Fibroblast of skin of back (primary cell): ENCODE data around the gene HCST. TPM values are rescaled to one million over a fixed set of nuclear protein-coding genes. Genes with fewer than 3 reads are reported as not detected.

ENCODE experiments used
- DNase-seq: peaks from one replicate; pipeline ENCODE4 v3.0.0-alpha.2; 2013
- polyA plus RNA-seq, 2 experiments: library from polyadenylated mRNA; unstranded; fragments of 120-200 nt; gene quantifications; one replicate each; pipeline ENCODE4 v1.2.1, GENCODE V29; 2013; ENCODE audit not compliant: insufficient read length in 2 of 2

HCST gene, protein sequence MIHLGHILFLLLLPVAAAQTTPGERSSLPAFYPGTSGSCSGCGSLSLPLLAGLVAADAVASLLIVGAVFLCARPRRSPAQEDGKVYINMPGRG
- 0.60 TPM for polyA plus RNA-seq (2013, experiment 1 of 2; ENCODE audit: insufficient read length)
- 0.63 TPM for polyA plus RNA-seq (2013, experiment 2 of 2; ENCODE audit: insufficient read length)

DNA sequence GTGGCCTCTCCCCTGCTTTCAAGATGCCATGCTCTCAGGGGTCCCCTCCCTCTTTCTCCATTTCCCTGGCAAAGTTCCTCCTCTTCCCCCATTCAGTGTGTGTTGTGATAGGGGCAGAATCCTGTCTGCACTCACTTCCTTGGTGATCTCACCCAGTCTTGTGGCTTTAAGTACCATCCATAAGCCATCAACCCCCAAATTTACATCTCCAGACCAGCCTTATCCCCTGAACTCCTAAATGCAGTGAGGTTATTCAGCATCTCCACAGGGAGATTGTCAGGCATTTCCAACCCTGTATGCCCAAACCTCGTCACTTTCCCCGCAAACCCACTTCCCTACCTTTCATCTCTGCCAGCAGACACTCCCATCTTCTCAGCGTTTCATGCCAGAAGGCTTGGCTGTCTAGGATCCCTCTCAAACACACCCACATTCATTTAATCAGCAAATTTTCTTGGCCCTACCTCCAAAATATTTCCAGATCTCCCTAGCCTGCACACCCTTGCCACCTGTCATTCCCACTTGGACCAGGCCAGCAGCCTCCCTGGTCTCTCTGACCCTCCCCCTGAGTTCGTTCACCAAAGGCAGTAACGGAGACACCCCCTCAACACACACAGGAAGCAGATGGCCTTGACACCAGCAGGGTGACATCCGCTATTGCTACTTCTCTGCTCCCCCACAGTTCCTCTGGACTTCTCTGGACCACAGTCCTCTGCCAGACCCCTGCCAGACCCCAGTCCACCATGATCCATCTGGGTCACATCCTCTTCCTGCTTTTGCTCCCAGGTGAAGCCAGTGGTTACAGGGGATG lies at the start of gene HCST:
HCST (plus strand) TSS at position 676 of the 808 bp plus-strand sequence; CDS start at position 741, 65 bp downstream.
- peak; percentile 27 for DNase-seq

DNA sequence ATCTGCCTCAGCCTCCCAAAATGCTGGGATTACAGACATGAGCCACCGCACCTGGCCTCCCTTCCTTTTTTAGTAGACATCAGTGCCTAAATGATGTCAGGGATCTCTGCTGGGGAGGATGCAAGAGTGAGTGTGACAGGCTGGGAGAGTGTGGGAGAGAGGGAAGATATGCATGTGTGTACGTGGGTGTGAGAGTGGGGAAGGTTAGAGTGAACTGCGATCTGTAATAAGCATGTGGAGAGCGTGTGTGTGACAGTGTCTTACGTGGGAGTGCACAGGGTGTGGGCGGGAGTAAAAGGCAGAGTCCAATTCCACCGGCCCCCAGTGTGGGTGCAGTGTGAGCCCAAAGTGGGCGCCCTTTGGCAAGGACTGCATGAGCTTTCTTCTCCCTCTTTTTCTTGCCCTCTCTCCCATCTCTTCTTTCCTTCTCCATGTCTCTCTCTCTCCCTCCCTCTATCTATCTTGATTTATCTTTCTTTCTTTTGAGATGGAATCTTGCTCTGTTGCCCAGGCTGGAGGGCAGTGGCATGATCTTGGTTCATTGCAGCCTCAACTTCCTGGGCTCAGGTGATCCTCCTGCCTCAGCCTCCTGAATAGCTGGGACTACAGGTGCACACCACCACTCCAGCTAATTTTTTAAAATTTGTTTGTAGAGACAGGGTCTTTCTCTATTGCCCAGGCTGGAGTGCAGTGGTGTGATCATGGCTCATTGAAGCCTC lies 49.1 kb upstream of the HCST start:
- no peak for DNase-seq

GRCh38 chr19:35856546-35857149 lies 45.7 kb upstream of the HCST start, which contains the start of gene KIRREL2:
Gene KIRREL2, plus strand, starts transcription at chr19:35856911. Its CDS starts 209 bp downstream, at chr19:35857120.
- no peak for DNase-seq

DNA sequence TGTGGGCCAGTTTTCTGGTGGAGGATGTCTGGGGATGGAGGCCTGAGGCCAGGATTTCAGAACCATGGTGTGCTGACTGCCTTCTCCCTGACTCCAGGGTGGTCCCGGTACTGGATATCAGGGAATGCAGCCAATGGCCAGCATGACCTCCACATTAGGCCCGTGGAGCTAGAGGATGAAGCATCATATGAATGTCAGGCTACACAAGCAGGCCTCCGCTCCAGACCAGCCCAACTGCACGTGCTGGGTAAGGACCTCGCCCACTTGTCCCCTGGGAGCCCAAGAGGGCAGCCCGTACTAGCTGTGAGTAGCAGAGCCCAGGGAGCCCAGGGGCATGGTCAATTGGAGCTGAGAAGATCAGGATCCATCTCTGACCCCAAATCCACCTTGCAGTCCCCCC lies 44.0 kb upstream of the HCST start:
- no peak for DNase-seq

- no peak for DNase-seq
These were observed 42.9 kb upstream of the HCST start for GRCh38 chr19:35859414-35859813.

GRCh38 chr19:35860436-35860817 lies 41.9 kb upstream of the HCST start:
- DNase-seq = no peak

- no peak for DNase-seq
These were observed 41.3 kb upstream of the HCST start for GRCh38 chr19:35860818-35861639.

GRCh38 chr19:35861640-35862160 lies 40.6 kb upstream of the HCST start:
- no peak for DNase-seq

GRCh38 chr19:35862528-35862927 lies 39.8 kb upstream of the HCST start:
- DNase-seq = no peak

- DNase-seq = no peak
These were observed 39.3 kb upstream of the HCST start for GRCh38 chr19:35863018-35863417.

GRCh38 chr19:35868172-35868822 lies 34.0 kb upstream of the HCST start, which contains the start of gene APLP1:
Gene APLP1, plus strand, starts transcription at chr19:35868574. Its CDS starts 63 bp downstream, at chr19:35868637.
- peak; percentile 54 for DNase-seq

DNA sequence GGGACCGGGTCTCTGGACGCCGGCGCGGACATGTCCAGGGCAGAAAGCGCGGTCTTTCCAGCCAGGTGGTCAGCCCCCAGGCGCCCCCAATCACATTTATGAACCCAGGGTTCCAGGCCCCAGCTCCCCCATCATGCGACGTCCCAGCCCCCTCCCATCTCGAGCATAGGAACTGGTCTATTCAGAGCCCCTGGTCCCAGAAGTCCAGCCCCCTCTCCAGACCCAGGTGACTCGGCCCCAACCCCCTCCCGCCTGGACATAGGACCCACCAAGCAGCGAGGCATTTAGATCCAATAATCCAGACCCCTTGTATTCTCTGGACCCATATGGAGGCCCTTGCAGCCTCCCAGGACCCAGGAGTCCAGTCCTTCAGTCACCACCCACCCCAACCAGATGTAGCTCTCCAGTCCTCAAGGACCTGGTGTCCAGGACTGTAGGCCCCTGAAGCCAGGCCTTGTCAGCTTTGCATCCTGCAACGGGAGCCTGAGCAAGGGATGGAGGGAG lies 33.5 kb upstream of the HCST start:
- DNase-seq = no peak

- peak; percentile 71 for DNase-seq
These were observed 32.8 kb upstream of the HCST start for GRCh38 chr19:35869327-35870123.

GRCh38 chr19:35870124-35870736 lies 32.1 kb upstream of the HCST start:
- DNase-seq = peak; percentile 35

DNA sequence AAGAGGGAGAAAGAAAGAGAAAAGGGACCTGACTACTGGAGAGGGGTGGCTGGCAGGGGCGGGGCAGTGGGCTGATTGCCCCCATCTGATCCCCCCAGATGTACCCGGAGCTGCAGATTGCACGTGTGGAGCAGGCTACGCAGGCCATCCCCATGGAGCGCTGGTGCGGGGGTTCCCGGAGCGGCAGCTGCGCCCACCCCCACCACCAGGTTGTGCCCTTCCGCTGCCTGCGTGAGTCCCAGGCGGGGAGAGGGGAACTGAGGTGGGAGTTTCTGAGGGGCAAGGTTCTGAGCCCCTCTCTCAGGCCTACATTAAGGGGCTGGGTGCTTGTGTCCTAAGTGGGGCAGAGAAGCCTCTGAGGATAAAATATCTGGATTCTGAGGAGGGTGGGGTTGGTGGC lies 31.5 kb upstream of the HCST start:
- no peak for DNase-seq

DNA sequence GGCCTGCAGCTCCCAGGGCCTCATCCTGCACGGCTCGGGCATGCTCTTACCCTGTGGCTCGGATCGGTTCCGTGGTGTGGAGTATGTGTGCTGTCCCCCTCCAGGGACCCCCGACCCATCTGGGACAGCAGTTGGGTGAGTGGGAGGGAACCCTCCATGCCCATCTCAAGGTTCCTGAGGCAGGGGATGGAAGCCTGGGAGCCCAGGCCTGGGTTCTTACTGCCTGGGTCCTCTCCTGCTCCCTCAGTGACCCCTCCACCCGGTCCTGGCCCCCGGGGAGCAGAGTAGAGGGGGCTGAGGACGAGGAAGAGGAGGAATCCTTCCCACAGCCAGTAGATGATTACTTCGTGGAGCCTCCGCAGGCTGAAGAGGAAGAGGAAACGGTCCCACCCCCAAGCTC lies 30.7 kb upstream of the HCST start:
- DNase-seq = no peak

DNA sequence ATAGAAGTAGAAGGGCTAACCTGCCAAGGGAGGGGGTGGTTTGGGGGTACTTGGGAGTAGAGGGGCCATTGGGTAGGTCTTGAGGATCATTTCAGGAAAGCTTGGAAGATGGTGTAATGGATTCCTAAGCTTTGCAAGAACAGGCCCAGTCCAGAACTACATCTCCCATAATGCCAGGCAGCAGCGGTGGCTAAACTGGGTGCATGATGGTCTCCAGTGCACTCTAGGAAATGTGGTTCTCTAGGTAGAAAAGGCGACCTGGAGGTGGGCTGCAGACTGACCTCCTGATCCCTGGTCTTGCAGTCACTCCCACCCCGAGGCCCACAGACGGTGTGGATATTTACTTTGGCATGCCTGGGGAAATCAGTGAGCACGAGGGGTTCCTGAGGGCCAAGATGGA lies 30.1 kb upstream of the HCST start:
- no peak for DNase-seq

DNA sequence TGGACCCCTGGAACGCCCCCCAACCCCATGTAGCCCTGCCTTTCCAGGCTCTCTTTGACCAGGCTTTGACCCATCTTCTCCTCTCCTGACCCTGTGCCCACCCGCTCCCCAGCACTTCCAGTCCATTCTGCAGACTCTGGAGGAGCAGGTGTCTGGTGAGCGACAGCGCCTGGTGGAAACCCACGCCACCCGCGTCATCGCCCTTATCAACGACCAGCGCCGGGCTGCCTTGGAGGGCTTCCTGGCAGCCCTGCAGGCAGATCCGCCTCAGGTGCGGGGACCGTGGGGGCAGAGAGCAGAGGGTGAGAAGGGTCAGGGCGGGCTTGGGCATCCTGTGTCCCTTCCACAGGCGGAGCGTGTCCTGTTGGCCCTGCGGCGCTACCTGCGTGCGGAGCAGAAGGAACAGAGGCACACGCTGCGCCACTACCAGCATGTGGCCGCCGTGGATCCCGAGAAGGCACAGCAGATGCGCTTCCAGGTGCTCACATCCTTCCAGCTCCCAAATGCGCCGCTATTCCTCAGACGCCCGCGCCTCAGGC lies 27.9 kb upstream of the HCST start:
- no peak for DNase-seq

DNA sequence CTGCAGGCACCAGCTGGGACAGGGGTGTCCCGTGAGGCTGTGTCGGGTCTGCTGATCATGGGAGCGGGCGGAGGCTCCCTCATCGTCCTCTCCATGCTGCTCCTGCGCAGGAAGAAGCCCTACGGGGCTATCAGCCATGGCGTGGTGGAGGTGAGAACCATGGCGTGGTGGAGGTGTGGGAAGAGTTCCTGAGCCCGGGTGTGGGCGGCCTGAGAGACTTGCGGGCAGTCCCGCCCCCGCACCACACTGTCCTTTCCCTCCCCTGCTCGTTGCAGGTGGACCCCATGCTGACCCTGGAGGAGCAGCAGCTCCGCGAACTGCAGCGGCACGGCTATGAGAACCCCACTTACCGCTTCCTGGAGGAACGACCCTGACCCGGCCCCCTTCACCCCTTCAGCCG lies 23.3 kb upstream of the HCST start:
- DNase-seq = no peak
